ACHN (cell line): ENCODE measurements around the gene TEX261.
A peak's percentile ranks its signal among the peaks of the same experiment; 100 is the strongest.
"Not testable (repeated sequence)": the region's sequence is repeated elsewhere in the genome, so short reads cannot be mapped to it uniquely, and the experiment has no call there.

Experiments
- DNase-seq: peaks from one replicate; pipeline ENCODE4 v3.0.0-alpha.2; 2015
- in situ Hi-C: cut with HindIII; loops from 2 replicates; pipeline ENCODE4 v1.10.0; 2017; ENCODE audit warnings: low sequenced_read_pairs, low pct_ligation_motif_present, low pct_unique_long_range_greater_than_20kb

Gene TEX261

GRCh38 chr2:71001981-71002570, 7.4 kb upstream of the TEX261 start:
- in situ Hi-C loops = no loop called here
- no peak for DNase-seq

- no peak for DNase-seq
- in situ Hi-C loops = no loop called here
Measured at GRCh38 chr2:71001592-71001927, 6.9 kb upstream of the TEX261 start.

- peak; percentile 72 for DNase-seq
- in situ Hi-C loops = no loop called here
Measured at GRCh38 chr2:71000780-71001591, 6.3 kb upstream of the TEX261 start.

GRCh38 chr2:70999931-71000330, 5.3 kb upstream of the TEX261 start:
- in situ Hi-C loops, DNase-seq: not testable (repeated sequence)

- no peak for DNase-seq
Measured at GRCh38 chr2:70999362-70999761, 4.7 kb upstream of the TEX261 start.

GRCh38 chr2:70998885-70999284, 4.2 kb upstream of the TEX261 start:
- DNase-seq, in situ Hi-C loops: not testable (repeated sequence)

More at GRCh38 chr2:70999362-70999761, 4.7 kb upstream of the TEX261 start:
- in situ Hi-C loops = no loop called here

- in situ Hi-C loops = no loop called here
- peak; percentile 64 for DNase-seq
Measured at GRCh38 chr2:70995426-70995729, 705 bp upstream of the TEX261 start.

- in situ Hi-C loops = no loop called here
- peak; percentile 15 for DNase-seq
Measured at GRCh38 chr2:70994009-70994698, 519 bp downstream of the TEX261 start.

- in situ Hi-C loops = no loop called here
Measured at GRCh38 chr2:70992945-70993853, 1.5 kb downstream of the TEX261 start.

GRCh38 chr2:70991742-70992141, 2.9 kb downstream of the TEX261 start:
- in situ Hi-C loops = no loop called here
- no peak for DNase-seq

More at GRCh38 chr2:70992945-70993853, 1.5 kb downstream of the TEX261 start:
- DNase-seq = no peak

- DNase-seq = no peak
Measured at GRCh38 chr2:70991142-70991541, 3.5 kb downstream of the TEX261 start.

GRCh38 chr2:70990216-70990615, 4.5 kb downstream of the TEX261 start:
- DNase-seq = no peak
- in situ Hi-C loops = no loop called here

More at GRCh38 chr2:70991142-70991541, 3.5 kb downstream of the TEX261 start:
- in situ Hi-C loops = no loop called here

GRCh38 chr2:70988726-70989648, 5.7 kb downstream of the TEX261 start:
- in situ Hi-C loops = no loop called here
- DNase-seq = no peak

- no peak for DNase-seq
- in situ Hi-C loops = no loop called here
Measured at GRCh38 chr2:70988151-70988550, 6.5 kb downstream of the TEX261 start.

GRCh38 chr2:70987386-70987785, 7.3 kb downstream of the TEX261 start:
- in situ Hi-C loops = no loop called here
- DNase-seq = no peak

GRCh38 chr2:70986499-70987189, 8.0 kb downstream of the TEX261 start:
- no peak for DNase-seq
- in situ Hi-C loops = no loop called here

- DNase-seq = no peak
- in situ Hi-C loops = no loop called here
Measured at GRCh38 chr2:70985956-70986355, 8.7 kb downstream of the TEX261 start.
